Smooth muscle cell (in vitro differentiated cells): ENCODE data around the gene SEMA4D. TPM values are rescaled to one million over a fixed set of nuclear protein-coding genes. Genes with fewer than 3 reads are reported as not detected.

Experiments used
- DNase-seq: peaks from one replicate; lab custom pipeline; 2025; ENCODE audit not compliant: unreplicated experiment; lab: John Stamatoyannopoulos, UW
- H2AFZ ChIP-seq: fragments of 200-600 bp; sonication (generic); 2 replicates; pipeline ENCODE4 v1.6.0; 2016; ENCODE audit warnings: antibody characterized with exemption, low read depth, mild to moderate bottlenecking
- H3F3A ChIP-seq: fragments of 200-600 bp; sonication (generic); 2 replicates; pipeline ENCODE4 v1.6.0; 2017; ENCODE audit warnings: antibody characterized with exemption, low read depth
- H3K27ac ChIP-seq: fragments of 200-600 bp; sonication (generic); 2 replicates; pipeline ENCODE4 v1.5.1; 2016; ENCODE audit warnings: low read depth, mild to moderate bottlenecking
- H3K27me3 ChIP-seq: fragments of 200-600 bp; sonication (generic); 2 replicates; pipeline ENCODE4 v1.6.1; 2016; ENCODE audit warnings: low read depth, mild to moderate bottlenecking
- H3K36me3 ChIP-seq: fragments of 200-600 bp; sonication (generic); 2 replicates; pipeline ENCODE4 v1.5.1; 2016; ENCODE audit warnings: low read depth
- H3K4me1 ChIP-seq: fragments of 200-600 bp; sonication (generic); 2 replicates; pipeline ENCODE4 v1.5.1; 2016; ENCODE audit warnings: low read depth
- H3K4me2 ChIP-seq: fragments of 200-600 bp; sonication (generic); 2 replicates; pipeline ENCODE4 v1.6.0; 2016; ENCODE audit warnings: mild to moderate bottlenecking
- H3K4me3 ChIP-seq: fragments of 200-600 bp; sonication (generic); 2 replicates; pipeline ENCODE4 v1.5.1; 2016; ENCODE audit warnings: mild to moderate bottlenecking
- H3K79me2 ChIP-seq: fragments of 200-600 bp; sonication (generic); 2 replicates; pipeline ENCODE4 v1.6.0; 2016; ENCODE audit warnings: low read depth, mild to moderate bottlenecking
- H3K9ac ChIP-seq: fragments of 200-600 bp; sonication (generic); 2 replicates; pipeline ENCODE4 v1.6.0; 2016; ENCODE audit warnings: low read depth
- H3K9me3 ChIP-seq: fragments of 200-600 bp; sonication (generic); replicated peaks from 2 replicates; pipeline ENCODE4 v1.5.1; 2016; ENCODE audit warnings: low read depth
- H4K20me1 ChIP-seq: fragments of 200-600 bp; sonication (generic); 2 replicates; pipeline ENCODE4 v1.6.0; 2016; ENCODE audit warnings: low read depth
- WGBS: methylation state at CpG from one replicate; pipeline ENCODE4 v1.1.7; 2016; ENCODE audit warnings: low lambda C conversion rate; 5-methylcytosine and 5-hydroxymethylcytosine counted together
- polyA plus RNA-seq: library from polyadenylated mRNA; unstranded; fragments of >200 nt; fragmentation: Nextera tagmentation; extraction: Ambion mirVana; gene quantifications from 2 replicates; pipeline ENCODE4 v1.2.1, GENCODE V29; 2016
- total RNA-seq: library from RNA; depleted of rRNA; stranded (reverse); fragments of >200 nt; gene quantifications from 2 replicates; pipeline ENCODE4 v1.2.3, GENCODE V29; 2014
- TF ChIP-seq, protein P1 (sequence below): fragments of 200-600 bp; sonication (generic); IDR thresholded peaks from 2 replicates; pipeline ENCODE4 v1.5.1; 2017; ENCODE audit warnings: borderline replicate concordance, mild to moderate bottlenecking, antibody characterized with exemption; ENCODE audit not compliant: insufficient read depth, poor library complexity, severe bottlenecking

The SEMA4D gene
- total and polyA plus RNA-seq, 2 experiments from 2014 or later, result 0.63 to 2.7 TPM

DNA sequence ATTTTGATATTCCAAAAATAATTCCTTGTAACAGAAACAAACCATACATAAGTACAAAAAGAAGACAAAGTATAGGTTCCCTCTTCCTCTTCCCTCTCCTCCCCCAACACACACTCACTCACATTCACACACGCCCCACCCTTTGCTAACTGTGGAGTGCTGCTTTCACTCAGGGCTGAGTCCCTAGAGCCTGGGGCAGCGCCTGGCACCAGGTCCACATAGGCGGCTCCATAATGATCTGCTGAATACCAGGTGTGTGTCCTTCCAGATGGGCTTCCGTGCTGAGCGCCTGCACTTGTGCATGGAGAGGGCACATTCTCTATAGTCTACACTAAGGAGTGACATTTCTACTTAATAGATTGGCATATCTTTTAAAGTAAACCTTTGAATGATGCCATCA is 3.7 kb downstream of the SEMA4D start:
- H3K27ac ChIP-seq, result no peak overlapping the region
- H3K4me2 ChIP-seq, result no peak overlapping the region
- H3K9ac ChIP-seq, result no peak overlapping the region
- H3K79me2 ChIP-seq, result no peaks in the 10 kb centered on the region
- H3K36me3 ChIP-seq, result no peaks in the 10 kb centered on the region
- no peaks in the 10 kb centered on the region for H3F3A ChIP-seq
- 90% methylated on average over 5 of the region's 5 CpGs for WGBS
- TF ChIP-seq, protein P1, sequence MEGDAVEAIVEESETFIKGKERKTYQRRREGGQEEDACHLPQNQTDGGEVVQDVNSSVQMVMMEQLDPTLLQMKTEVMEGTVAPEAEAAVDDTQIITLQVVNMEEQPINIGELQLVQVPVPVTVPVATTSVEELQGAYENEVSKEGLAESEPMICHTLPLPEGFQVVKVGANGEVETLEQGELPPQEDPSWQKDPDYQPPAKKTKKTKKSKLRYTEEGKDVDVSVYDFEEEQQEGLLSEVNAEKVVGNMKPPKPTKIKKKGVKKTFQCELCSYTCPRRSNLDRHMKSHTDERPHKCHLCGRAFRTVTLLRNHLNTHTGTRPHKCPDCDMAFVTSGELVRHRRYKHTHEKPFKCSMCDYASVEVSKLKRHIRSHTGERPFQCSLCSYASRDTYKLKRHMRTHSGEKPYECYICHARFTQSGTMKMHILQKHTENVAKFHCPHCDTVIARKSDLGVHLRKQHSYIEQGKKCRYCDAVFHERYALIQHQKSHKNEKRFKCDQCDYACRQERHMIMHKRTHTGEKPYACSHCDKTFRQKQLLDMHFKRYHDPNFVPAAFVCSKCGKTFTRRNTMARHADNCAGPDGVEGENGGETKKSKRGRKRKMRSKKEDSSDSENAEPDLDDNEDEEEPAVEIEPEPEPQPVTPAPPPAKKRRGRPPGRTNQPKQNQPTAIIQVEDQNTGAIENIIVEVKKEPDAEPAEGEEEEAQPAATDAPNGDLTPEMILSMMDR, result no peak
- no peaks in the 10 kb centered on the region for H3K9me3 ChIP-seq
- no peak overlapping the region for H2AFZ ChIP-seq
- no peaks in the 10 kb centered on the region for H4K20me1 ChIP-seq
- peaks cover 9% of the 10 kb centered on the region for H3K27me3 ChIP-seq
- no peak overlapping the region for H3K4me3 ChIP-seq
- peaks cover 5% of the 10 kb centered on the region for H3K4me1 ChIP-seq
- DNase-seq, result no peak

DNA sequence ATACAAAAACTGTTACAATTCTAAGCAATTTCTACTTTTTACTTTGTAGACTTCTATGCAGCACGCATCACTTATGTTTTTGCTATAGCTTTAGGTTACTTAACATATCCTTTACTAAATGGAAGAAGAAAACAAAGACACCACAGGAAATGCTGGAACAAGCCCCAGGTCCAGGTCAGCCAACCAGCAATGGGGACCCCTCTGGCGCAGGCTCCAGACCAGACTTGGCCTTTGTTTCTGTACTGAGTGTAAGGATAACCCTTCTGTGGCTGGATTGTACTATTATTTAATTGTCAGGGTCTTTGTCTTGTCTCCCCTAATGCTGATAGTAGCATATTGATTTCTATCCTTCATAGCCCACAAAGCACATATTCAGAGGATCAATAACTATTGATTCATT is 4.2 kb downstream of the SEMA4D start:
- Histone ChIP-seq H3F3A (no peaks in the 10 kb centered on the region), H4K20me1 (no peaks in the 10 kb centered on the region), H3K27me3 (peaks cover 9% of the 10 kb centered on the region), H3K4me3 (no peak overlapping the region), H3K79me2 (no peaks in the 10 kb centered on the region), H3K9ac (no peak overlapping the region), H2AFZ (no peak overlapping the region), H3K36me3 (no peaks in the 10 kb centered on the region), H3K9me3 (no peaks in the 10 kb centered on the region), H3K4me1 (peaks cover 5% of the 10 kb centered on the region), H3K27ac (no peak overlapping the region), H3K4me2 (no peak overlapping the region)
- DNase-seq, result no peak
- TF ChIP-seq, protein P1, result no peak
- WGBS, result 93% methylated on average over 2 of the region's 2 CpGs

DNA sequence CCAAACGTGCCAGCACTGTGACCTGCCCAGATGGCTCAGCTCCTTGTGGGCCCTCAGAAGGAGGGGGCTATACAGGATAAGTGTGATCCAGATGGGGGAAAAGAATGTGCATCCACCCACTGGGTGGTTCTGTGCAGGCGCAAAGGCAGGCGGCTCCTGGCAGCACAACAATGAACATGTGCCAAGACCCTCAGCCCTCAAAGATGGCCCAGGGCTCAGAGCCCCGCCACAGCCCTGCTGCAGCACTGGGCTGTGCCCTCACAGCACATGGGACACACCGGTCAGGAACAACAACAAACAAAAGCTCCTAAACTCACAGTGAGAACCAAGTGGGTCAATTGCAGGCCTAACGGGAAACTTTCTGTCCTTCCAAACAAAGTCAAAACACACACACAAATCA is 4.7 kb downstream of the SEMA4D start:
- TF ChIP-seq, protein P1, result no peak
- Histone ChIP-seq H2AFZ (no peak overlapping the region), H3K27me3 (peaks cover 9% of the 10 kb centered on the region), H3F3A (no peaks in the 10 kb centered on the region), H3K79me2 (no peaks in the 10 kb centered on the region), H4K20me1 (no peaks in the 10 kb centered on the region), H3K4me3 (no peak overlapping the region), H3K27ac (no peak overlapping the region), H3K9me3 (no peaks in the 10 kb centered on the region), H3K36me3 (no peaks in the 10 kb centered on the region), H3K9ac (no peak overlapping the region), H3K4me1 (peaks cover 5% of the 10 kb centered on the region), H3K4me2 (no peak overlapping the region)
- WGBS, result 88% methylated on average over 6 of the region's 6 CpGs
- DNase-seq, result no peak

DNA sequence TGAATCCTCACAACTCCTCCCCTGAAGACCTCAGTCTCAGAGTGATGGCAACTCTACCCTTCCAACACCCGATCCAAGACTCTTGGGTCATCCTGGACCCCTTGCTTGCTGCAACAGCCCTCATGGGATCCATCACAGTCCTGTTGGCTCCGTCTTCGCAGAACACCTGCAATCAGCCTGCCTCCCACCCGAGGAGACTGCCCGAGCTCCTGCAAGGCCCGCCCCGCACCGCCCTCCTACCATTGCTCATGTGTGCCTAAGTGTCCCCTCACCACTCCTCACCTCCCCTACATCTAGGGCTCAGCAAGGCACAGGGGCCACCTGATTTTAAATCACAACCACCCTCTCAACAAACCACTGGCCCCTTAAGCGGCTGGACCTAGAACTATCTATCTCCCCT is 5.3 kb downstream of the SEMA4D start:
- H4K20me1 ChIP-seq, result no peaks in the 10 kb centered on the region
- H3K4me3 ChIP-seq, result no peak overlapping the region
- H3K9ac ChIP-seq, result no peak overlapping the region
- no peaks in the 10 kb centered on the region for H3F3A ChIP-seq
- no peak overlapping the region for H3K27ac ChIP-seq
- DNase-seq, result no peak
- no peaks in the 10 kb centered on the region for H3K36me3 ChIP-seq
- H3K4me2 ChIP-seq, result no peak overlapping the region
- H3K27me3 ChIP-seq, result peaks cover 9% of the 10 kb centered on the region
- no peaks in the 10 kb centered on the region for H3K79me2 ChIP-seq
- no peak overlapping the region for H2AFZ ChIP-seq
- H3K4me1 ChIP-seq, result peaks cover 5% of the 10 kb centered on the region
- H3K9me3 ChIP-seq, result no peaks in the 10 kb centered on the region
- 93% methylated on average over 9 of the region's 9 CpGs for WGBS
- TF ChIP-seq, protein P1, result no peak
